HG02623 (cell line): ENCODE measurements around the gene KRTAP11-1.

ENCODE experiments used
- ATAC-seq: cut with Tn5 transposase; IDR thresholded peaks from one replicate; pipeline ENCODE4 v1.9.1; 2021; ENCODE audit warnings: moderate library complexity; ENCODE audit not compliant: unreplicated experiment

Gene KRTAP11-1, protein sequence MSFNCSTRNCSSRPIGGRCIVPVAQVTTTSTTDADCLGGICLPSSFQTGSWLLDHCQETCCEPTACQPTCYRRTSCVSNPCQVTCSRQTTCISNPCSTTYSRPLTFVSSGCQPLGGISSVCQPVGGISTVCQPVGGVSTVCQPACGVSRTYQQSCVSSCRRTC

DNA sequence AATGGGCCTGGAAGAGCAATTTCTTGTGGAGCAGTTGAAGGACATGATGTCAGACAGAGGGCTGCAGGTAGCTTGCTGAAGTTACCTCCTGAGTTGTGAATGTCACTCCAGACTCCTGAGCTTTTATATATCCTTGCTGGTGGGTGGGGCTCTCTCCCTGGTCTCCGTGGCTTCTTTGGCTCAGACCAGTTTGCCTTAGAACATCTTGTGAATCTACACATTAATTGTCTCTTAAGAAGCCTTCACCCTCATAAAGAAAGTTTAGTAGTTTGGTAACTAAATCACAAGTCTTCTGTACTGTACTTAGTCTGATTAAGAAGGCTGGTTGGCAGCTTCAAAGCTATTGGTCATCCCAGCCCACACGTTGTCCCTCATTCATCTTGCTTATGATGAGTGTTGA lies at the start of gene KRTAP11-1:
Gene KRTAP11-1 (minus strand): TSS at position 101 of the 400 bp plus-strand sequence. CDS start 56 bp downstream, at position 45.
- ATAC-seq, result no peak

DNA sequence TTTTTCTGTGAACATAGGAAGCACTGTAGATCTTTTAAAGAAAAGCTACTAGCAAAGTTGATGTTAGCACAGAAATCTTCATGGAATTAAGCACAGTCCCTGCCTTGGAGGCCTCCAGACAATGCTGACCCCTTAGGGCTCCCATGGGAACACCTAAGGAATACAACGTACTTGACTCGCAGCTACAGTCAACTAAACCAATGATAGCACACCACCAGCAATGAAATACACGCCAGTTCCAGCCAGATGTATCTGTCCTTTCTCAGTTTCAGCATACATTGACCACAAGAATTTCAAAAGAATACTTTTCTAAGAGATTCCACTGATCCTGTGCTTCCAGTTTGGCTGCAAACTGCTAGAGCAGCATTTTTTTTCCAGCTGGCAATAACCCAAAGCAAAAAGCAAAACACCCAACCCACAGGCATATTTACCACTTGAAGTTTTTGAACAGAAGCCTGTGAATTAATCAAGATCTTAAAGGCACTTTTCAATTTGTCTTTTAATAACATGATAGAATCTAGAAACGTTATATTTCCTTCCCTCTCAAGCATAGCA lies 42.8 kb upstream of the KRTAP11-1 start:
- ATAC-seq, result no peak

DNA sequence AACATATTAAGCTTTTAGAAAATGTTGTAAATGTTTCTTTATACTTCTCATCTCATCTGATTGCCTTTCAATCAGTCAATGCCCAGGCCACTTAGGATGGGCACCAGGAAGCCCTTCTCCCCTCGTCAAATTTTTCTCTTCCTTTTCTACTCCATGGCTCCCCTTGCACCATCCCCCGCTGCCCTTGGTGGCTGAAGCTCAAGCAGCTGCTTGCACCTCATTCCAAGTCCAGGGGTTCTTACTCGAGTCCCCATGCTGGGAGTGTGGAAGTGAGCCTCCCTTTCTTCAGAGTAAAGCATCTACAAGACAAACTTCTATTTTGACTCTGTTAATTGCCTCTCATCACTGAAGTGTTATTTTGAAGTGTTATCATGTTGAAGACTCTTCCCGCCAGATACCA lies 39.7 kb upstream of the KRTAP11-1 start:
- ATAC-seq, result no peak

DNA sequence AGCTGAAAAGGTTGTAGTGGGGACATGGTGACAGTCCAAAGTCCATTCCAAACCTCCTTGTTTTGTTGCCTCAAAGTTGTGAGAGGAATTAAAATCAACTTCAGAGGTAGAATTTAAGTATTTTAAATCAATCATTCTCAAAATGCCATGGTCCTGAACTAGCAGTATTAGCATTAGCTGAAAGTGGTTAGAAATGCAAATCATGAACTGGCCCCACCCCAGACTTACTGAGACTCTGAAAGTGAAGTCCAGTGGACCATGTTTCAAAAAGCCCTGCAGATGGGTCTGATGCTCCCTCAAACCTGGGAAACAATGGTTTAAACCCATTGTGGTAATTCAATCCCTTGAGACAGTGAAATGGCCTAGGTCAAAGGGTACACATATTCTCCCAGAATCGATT lies 36.2 kb upstream of the KRTAP11-1 start:
- ATAC-seq, result no peak

DNA sequence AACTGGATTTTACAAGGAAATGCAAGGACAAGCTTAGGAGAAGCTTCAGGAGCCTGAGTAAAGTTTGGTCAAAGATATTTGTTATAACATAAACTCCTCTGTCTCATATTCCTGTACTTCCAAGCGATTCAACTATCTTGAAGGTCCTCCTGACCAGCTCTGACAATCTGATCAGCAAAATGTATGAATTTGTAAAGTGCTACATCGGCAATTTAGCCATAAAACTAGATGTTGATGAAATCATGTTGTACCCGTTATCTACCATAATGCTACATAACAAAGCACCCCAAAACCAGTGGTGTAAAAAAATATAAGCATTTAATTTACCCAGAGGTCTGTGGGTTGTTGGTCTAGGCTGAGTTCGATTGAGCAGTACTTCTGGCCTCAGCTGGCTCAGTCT lies 19.5 kb upstream of the KRTAP11-1 start:
- no peak for ATAC-seq

DNA sequence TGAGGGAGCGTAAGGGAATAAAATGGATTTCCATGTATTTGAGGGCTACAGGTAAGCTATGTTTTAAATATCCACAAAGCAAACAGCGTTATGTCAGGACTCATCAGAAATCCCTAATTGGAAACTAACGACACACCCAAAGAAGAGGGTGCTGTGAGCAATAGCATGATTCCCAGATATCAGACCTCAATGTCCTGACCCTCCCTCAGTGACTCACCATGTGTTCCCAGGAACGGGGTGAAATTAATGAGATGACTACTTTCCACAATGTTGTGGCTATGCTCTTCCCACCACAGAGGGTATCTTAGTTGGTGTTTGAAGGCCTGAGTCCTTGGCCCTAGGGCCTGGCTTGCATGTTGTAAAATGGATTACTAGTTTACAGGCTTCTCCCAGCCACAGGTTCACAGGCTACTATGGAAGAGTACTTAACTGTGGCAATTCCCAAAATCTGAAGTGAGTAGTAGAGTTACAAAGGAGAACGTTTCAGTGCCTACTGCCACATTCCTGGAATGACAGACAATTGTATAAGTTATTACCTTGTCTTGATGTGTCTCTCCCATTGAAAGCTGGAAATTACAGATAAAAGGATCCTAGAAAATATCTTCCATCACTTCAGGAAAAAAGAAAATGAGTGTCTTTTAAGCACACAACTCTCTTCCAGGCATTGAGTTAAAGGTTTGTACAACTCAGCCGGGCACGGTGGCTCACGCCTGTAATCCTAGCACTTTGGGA lies 1.7 kb upstream of the KRTAP11-1 start:
- no peak for ATAC-seq

DNA sequence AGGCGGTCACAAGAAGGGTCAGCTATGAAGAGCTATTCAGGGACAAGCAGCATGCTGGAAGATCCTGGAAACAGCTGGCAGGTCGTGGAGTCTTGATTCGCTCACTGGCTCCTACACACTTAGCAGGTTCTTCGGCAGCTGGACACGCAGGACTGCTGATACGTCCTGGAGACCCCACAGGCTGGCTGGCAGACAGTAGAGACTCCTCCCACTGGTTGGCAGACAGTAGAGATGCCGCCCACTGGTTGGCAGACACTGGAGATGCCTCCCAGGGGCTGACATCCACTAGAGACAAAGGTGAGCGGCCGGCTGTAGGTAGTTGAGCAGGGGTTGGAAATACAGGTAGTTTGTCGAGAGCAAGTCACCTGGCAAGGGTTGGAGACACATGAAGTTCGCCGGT lies 466 bp downstream of the KRTAP11-1 start:
- ATAC-seq, result no peak

DNA sequence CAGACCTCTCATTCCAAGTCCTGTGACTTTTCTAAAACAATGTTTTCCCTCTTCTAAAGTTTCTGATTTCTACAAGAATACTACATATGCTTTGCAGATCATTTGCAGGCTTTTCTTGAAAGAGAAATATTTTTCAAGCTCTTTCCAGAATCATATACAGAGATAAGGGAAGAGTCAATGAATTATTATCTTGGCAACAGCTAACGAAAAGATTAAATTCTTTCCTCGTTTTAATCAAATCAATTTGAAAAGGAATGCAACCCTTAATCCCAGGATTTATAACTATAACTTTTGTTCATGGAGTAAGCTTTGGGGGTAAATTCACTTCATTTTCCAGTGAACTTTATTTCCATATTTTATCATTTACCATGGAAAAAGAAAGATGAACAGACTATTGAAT lies 6.9 kb downstream of the KRTAP11-1 start:
- no peak for ATAC-seq

DNA sequence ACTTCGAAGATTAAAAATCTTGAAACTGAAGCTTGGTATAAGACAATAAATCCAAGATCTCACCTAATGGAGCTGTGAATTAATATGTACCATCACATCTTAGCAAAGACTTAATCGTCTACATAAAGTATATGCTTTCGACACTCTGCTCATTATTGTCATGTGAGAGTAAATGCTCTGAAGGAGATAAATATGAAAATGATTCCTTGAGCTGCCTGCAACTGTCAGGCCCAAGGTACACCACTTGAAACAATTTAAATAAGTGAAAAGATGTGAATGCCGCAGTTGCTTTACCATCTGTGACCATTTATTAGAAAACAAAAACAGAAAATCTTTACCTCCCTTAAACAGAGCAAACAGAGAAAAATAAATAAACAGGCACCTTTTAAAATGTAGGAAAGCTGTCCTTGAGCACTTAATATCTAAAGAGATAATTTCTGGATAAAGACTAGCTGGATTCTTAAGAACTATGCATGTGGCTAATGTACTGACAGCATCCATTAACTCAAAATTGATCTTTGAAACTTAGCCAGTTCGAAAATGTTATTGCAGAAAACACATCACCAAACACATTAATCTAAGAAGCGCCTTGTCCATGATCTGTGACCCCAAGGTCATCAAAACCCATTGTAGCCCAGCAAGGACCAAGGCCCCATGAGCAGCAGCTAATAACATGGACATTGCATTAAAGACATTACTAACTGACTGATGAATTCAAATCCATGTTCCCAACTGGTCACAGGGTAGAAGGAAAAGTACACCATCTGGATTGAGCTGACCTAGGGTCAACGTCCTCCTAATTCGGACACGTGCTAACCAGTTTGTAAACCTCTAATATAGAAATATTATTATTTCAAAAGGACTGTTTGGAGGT lies 33.5 kb downstream of the KRTAP11-1 start:
- ATAC-seq, result no peak

DNA sequence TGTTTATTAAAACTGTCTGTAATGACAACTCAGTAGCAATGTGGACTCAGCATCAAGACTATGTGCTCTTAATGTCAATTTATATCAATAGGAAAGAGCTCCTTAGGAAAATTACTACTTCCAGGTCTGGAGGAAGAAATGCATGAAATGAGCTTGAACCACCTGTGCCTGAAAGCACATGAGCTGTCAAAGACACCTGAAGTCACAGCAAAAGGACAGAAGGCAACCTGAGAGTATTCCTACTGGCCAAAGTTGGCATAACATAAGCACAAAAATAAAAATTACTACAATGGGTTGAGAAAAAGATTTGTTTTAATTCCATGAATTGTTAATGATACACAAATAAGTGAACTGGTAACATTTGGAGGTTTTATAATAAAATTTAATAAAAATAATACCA lies 38.4 kb downstream of the KRTAP11-1 start:
- no peak for ATAC-seq

DNA sequence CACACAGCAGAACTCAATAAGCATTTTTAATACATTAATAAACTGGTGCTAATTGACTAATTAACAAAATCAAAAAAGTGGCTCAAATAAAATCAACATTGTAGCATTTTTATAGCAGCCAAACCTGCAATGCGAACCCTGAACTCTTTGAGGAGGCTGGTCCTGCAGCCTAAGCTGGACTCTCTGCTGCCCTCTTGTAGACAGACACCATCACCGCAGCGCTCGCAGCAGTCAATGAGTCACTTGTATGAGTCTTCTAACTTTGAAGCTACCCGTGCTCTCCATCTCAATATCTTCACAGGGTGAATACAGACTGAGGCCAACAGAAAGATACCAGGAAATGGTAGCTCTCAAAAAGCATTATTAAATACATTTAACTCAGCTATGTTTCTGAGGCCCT lies 42.1 kb downstream of the KRTAP11-1 start:
- ATAC-seq, result peak; percentile 45

DNA sequence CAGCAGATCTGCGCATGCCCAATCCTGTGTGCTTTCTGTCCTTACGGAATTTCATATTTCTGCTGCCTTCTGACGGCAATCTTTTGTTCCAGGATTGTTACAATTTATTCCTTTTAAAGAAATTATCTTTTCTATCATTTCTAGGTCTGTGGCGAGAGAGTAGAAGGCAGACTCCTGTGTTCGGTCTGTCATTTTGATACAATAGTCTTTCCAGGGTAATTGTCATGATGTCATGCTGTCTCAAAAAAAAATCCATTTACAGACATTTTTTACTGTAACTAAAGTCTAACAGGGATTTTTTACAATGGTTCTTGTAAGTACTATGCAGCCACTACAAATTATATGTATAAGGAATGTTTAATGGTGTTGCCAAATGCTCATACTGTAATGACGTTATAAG lies 42.8 kb downstream of the KRTAP11-1 start:
- no peak for ATAC-seq

DNA sequence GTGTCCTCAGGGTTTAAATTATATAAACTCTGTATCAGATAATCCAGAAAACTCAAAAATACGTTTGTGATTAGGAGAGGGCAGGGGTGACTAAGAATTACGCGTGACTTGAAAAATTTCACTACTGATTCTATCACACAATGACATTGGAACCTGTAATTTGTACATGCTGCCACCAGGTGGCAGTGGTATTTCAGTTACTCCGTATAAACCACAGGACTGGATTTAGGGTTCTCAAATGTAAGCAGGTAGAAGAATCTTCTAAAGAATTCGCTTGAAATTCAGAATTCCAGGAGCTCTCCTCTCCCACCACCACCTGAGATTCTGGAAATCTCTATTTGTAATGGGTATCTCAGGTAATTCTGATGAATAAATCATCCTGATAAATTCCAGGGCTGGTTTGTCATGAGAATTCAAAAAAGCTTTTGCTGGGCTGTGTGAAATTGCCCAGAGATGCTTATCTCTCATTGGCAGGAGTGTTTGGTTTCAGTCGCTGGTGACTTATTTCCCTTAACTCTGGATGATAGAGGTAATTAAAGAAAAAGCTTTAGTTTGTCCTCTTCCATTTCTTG lies 50.1 kb downstream of the KRTAP11-1 start:
- no peak for ATAC-seq
